ENCODE measurements around the gene BTBD16. TPM values are rescaled to one million over a fixed set of nuclear protein-coding genes. Genes with fewer than 3 reads are reported as not detected.

BTBD16 gene
- total and polyA plus RNA-seq, 2 of the 13 experiments (the other 11 are each of a cell fraction or from before 2014, with no cell fraction given) = 5.0 to 11.9 TPM

- no peak for TF ChIP-seq SNAI1 (CRISPR knock-in tag; IDR thresholded peaks at IDR 0.05; ENCODE audit: borderline replicate concordance)
- no peak for TF ChIP-seq ZBTB43 (CRISPR knock-in tag; conservative IDR thresholded peaks at IDR 0.05)
- TF ChIP-seq KAT8 (CRISPR knock-in tag; IDR thresholded peaks at IDR 0.05) = no peak
- TF ChIP-seq ZNF513 (CRISPR knock-in tag; conservative IDR thresholded peaks at IDR 0.05) = no peak
- TF ChIP-seq ZFP82 (CRISPR knock-in tag; IDR thresholded peaks at IDR 0.05; ENCODE audit: borderline replicate concordance) = no peak
- peak; percentile 54; the same call in 1 of the 2 replicates for TF ChIP-seq FOXO1 (CRISPR knock-in tag; IDR thresholded peaks at IDR 0.05)
- TF ChIP-seq HNF4A (CRISPR knock-in tag; IDR thresholded peaks at IDR 0.05) = peak; percentile 23; the same call in 1 of the 2 replicates
- TF ChIP-seq ZNF562 (CRISPR knock-in tag; IDR thresholded peaks at IDR 0.05; ENCODE audit: borderline replicate concordance) = no peak
- TF ChIP-seq CREM (IDR thresholded peaks at IDR 0.05) = no peak
- no peak for TF ChIP-seq CREM (CRISPR knock-in tag; IDR thresholded peaks at IDR 0.05)
- TF ChIP-seq CTCF (CRISPR knock-in tag; IDR thresholded peaks at IDR 0.05) = no peak
- peak; percentile 20; the same call in 1 of the 2 replicates for TF ChIP-seq SOX5 (CRISPR knock-in tag; IDR thresholded peaks at IDR 0.05; ENCODE audit: borderline replicate concordance)
- peak; percentile 46; the same call in 1 of the 2 replicates for TF ChIP-seq ZNF770 (CRISPR knock-in tag; IDR thresholded peaks at IDR 0.05)
- TF ChIP-seq ZBTB38 (CRISPR knock-in tag; IDR thresholded peaks at IDR 0.05) = peak; percentile 58
- 0 out of 2 replicates have a peak, but pooled peaks have one; percentile 28 for TF ChIP-seq MEF2D (CRISPR knock-in tag; IDR thresholded peaks at IDR 0.05)
- TF ChIP-seq EP300 (IDR thresholded peaks at IDR 0.05; ENCODE audit: low read depth in 2 of 2, low read length in 2 of 2) = peak in 1 of 2 experiments; percentile 51; a peak in 1 of 4 replicates
- no peak for TF ChIP-seq EP300 (CRISPR knock-in tag; IDR thresholded peaks at IDR 0.05; ENCODE audit: borderline replicate concordance)
- no peak for TF ChIP-seq KLF9 (CRISPR knock-in tag; IDR thresholded peaks at IDR 0.05; ENCODE audit: low read depth)
- TF ChIP-seq REST (IDR thresholded peaks at IDR 0.05; ENCODE audit: borderline replicate concordance in 1 of 2, low read depth in 1 of 2, low read length in 2 of 2) = no peak
These were observed 30.1 kb downstream of the BTBD16 start (continued) for GRCh38 chr10:122301055-122301810.

Measured in HepG2 (cell line).